Measurements from ENCODE around the gene BTN1A1.
"Not testable (repeated sequence)": the region's sequence is repeated elsewhere in the genome, so short reads cannot be mapped to it uniquely, and the experiment has no call there.

Gene BTN1A1

DNA sequence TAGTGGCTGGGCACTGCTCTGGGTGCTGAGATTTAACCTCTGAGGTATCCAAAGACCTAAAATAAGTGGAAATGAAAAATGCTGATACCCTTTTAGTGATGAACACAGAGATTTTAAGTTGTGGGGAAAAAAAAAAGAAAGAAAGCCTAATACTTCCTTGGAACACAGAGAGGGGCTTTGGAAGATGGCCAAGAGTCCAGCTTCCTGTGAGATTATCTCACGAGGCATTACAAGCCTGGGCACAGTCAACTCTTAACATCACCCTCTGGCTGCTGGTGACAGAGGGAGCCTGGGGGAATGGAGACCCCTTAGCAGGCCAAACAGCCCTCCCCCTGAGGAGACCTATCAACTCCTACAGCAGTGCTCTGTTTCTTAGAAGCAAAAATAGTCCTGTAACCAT is 22.7 kb upstream of the BTN1A1 start:
- no peak for DNase-seq

DNA sequence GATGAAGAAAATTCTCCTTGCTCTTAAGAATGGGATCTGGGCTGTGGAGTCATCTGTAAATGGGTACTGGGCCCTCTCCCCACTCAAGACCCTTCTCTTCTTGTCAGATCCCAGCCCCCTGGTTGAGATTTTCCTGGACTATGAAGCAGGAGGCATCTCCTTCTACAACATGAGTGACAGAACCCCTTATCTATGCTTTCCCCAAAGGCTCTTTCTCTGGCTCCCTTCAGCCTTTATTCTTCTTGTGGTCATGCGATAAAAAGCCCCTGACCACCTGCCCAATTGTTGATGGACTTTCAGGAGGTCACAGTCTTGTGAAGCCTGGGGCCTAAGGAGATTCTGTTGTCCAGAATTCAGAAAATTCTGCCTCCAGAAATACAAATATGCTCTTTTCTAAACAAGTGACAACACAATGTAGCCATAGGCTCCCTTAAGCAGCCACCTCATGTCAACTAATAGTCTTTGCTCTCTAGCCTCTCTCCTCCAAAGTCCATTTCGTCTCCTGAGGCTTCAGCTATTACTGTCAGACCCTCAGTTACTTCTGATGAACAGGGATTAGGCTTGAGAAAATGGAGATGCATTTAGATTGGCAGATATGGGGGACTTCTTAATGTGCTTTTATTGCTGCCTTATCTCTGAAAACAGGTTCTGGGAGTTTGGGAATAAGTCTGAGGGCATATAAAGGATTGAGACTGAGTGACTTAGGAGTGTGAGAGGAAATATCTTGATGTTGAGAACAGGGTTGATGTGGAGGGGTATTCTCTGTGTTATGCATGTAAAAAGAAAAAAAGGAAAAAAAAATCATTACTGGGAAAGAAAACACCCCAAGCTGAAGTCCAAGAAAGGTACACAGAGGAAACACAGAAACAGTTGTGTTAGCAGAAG is 21.8 kb upstream of the BTN1A1 start:
- DNase-seq: no peak

GRCh38 chr6:26478985-26479278 is 21.2 kb upstream of the BTN1A1 start:
- no peak for DNase-seq

- DNase-seq: no peak
Measured at GRCh38 chr6:26482338-26482737, 17.8 kb upstream of the BTN1A1 start.

- DNase-seq: no peak
Measured at GRCh38 chr6:26483727-26484126, 16.4 kb upstream of the BTN1A1 start.

DNA sequence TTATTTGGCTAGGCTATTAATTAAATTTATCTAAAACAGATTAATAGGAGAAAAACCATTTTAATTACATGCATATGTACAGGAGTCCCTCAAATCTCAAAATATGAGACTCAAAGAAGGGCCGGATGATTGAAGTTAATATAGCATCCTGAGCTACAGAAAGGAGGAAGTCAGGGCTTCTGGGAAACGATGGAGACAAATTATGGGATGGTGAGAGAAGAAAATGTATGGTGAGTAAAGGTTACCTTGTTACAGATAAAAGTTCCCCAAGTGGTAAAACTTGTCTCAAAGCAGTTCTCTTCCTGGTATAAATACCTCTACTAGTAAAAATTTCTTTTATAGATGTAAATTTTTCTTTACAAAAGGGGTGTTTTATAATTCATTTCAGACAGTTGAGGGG is 15.9 kb upstream of the BTN1A1 start:
- no peak for DNase-seq

DNA sequence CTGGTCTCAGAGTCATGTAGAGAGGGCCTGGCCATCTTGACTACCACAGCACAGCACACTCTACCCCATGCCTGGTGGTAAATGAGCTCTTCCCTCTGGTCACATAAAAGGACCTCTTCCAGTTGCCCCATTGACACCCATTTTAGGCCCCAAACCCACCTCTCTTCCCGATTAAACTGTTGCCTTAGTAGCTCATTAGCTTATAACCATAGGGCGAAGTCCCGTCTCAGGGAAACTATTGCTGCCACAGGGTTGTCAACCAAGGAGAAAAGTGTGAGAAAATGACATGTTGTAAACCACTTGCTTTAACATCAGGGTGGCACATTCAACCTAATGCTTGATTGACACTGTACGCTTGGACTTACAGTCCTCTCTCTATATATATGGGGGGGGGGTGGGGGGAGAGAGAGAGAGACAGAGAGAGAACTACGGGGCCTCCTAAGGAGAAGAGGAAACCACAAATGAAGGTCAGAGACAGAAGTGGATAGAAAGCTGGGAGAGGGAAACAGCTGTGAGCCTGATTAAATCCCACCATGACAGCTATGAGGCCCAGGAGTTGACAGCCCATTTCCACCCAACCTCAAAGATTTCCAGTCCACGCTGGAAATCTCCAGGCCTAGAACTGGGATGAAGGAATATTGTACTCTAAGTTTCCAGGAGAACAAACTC is 14.9 kb upstream of the BTN1A1 start:
- no peak for DNase-seq

DNA sequence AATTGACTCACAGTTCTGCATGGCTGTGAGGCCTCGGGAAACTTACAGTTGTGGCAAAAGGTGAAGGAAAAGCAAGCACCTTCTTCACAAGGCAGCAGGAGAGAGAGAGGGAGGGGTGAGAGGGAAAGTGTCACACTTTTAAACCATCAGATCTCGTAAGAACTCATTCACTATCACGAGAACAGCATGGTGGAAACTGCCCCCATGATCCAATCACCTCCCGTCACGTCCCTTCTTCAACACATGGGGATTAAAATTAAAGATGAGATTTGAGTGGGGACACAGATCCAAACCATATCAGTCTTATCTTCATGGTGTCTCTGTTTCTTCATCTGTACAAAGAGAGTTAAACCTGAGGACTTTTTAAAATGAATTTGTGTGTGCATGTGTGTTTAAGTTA is 13.7 kb upstream of the BTN1A1 start:
- DNase-seq: no peak

- no peak for DNase-seq
Measured at GRCh38 chr6:26487466-26487865, 12.6 kb upstream of the BTN1A1 start.

GRCh38 chr6:26489996-26490964 is 9.8 kb upstream of the BTN1A1 start:
- no peak for DNase-seq

GRCh38 chr6:26491604-26492003 is 8.5 kb upstream of the BTN1A1 start:
- DNase-seq: no peak

GRCh38 chr6:26493258-26493657 is 6.8 kb upstream of the BTN1A1 start:
- DNase-seq: no peak

- no peak for DNase-seq
Measured at GRCh38 chr6:26494117-26494516, 6.0 kb upstream of the BTN1A1 start.

- DNase-seq: no peak
Measured at GRCh38 chr6:26495281-26495680, 4.8 kb upstream of the BTN1A1 start.

DNA sequence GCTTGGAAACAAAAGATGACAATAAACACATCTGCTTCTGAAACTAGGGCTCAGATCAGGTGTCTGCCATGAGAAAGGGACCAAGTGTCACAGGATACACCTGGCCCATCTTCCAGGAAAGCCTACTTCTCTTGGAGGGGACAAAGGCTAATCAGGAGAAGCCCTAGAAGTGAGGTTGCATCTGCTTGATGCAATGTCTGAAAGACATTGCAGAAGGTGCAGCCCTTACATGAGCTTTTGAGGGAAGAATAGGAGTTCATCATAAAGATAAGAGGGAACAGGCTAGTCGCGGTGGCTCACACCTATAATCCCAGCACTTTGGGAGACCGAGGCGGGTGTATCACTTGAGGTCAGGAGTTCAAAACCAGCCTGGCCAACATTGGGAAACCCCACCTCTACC is 2.5 kb upstream of the BTN1A1 start:
- DNase-seq: no peak

- no peak for DNase-seq
Measured at GRCh38 chr6:26501482-26501986, 1.4 kb downstream of the BTN1A1 start.

- no peak for DNase-seq
Measured at GRCh38 chr6:26502165-26502564, 2.1 kb downstream of the BTN1A1 start.

DNA sequence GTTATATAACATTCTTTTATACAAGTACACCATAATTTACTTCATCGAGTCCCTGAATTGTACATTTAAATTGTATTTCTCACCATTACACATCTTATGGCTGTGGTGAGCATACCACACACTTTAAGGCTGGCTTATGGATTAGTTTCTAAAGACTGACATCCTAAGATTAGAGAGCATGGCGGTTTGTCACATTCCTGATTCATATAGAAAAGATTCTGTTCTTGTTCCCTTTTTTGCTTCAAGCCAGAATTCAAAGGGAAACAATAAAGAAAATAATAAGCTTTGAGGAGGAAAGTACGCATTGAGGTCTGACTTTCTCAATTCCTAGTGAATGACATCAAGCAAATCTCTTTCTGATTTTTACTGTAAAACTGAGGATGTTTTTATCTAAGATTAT is 2.5 kb downstream of the BTN1A1 start:
- DNase-seq: no peak

- DNase-seq: no peak
Measured at GRCh38 chr6:26507658-26508057, 7.6 kb downstream of the BTN1A1 start.

DNA sequence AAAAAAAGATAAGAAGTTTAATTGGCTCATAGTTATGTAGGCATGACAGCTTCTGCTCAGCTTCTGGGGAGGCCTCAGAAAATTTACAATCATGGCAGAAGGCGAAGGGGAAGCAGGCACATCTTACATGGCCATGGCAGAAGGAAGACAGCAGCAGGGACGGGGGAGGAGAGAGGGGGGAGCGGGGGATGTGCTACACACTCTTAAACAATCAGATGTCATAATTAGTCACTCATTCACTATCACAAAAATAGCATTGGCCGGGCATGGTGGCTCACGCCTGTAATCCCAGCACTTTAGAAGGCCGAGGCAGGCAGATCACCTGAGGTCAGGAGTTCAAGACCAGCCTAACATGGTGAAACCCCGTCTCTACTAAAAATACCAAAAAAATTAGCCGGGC is 10.9 kb downstream of the BTN1A1 start:
- DNase-seq: not testable (repeated sequence)

DNA sequence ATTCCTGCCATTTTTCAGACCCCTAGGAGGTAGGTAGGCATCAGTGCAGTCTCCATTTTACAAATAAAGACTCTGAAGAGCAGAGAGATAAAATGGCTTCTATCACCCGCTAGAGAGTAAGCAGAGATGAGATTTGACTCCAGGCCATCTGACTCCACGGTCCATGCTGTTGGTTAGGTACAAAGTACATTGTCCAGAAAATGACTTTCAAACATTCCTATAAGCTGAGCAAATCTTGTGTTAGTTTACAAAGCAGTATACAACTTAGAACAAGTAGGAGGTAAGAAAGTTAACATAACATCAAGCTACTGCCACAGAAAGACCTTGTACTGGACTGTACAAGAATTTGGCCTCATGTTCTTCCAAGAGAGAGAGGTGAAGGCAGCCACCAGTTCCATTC is 14.9 kb downstream of the BTN1A1 start:
- no peak for DNase-seq

GRCh38 chr6:26516481-26517427 is 16.7 kb downstream of the BTN1A1 start:
- DNase-seq: no peak
